Measurements from ENCODE around the gene FRY. TPM values are rescaled to one million over a fixed set of nuclear protein-coding genes. Genes with fewer than 3 reads are reported as not detected.

FRY gene
- total and polyA plus RNA-seq, 2 of the 13 experiments (the other 11 are each of a cell fraction or from before 2014, with no cell fraction given): 8.2 to 13.1 TPM

DNA sequence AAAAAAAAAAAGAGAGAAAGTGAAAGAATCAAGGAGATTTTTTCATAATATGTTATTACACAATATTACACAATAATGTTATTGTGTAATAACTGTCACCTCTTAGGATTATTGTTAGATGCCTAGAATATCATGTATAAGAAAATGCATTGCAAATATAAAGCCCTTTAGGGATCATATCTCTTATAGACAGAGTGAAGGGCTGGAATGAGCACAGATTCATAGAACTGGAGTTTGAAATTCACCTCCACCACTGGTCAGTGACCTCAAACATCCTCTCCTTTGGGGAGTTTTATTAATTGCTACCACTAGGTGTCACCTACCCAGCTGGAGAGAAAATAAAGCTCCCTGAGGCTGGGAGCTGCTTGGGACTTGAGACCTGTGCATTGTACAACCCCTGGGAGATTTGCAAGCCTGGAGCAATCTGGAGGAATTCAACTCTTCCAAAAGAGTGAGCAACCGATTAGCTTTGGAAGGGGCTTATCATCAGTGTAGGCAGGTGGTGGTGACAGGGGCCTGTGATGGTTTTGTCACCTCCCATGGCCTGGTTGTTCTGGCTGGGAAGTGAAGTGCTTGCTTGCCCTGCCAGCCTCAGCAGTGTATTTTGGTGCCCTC lies 30.3 kb upstream of the FRY start (continued):
- TF ChIP-seq, protein P1, sequence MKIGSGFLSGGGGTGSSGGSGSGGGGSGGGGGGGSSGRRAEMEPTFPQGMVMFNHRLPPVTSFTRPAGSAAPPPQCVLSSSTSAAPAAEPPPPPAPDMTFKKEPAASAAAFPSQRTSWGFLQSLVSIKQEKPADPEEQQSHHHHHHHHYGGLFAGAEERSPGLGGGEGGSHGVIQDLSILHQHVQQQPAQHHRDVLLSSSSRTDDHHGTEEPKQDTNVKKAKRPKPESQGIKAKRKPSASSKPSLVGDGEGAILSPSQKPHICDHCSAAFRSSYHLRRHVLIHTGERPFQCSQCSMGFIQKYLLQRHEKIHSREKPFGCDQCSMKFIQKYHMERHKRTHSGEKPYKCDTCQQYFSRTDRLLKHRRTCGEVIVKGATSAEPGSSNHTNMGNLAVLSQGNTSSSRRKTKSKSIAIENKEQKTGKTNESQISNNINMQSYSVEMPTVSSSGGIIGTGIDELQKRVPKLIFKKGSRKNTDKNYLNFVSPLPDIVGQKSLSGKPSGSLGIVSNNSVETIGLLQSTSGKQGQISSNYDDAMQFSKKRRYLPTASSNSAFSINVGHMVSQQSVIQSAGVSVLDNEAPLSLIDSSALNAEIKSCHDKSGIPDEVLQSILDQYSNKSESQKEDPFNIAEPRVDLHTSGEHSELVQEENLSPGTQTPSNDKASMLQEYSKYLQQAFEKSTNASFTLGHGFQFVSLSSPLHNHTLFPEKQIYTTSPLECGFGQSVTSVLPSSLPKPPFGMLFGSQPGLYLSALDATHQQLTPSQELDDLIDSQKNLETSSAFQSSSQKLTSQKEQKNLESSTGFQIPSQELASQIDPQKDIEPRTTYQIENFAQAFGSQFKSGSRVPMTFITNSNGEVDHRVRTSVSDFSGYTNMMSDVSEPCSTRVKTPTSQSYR (CRISPR knock-in tag; IDR thresholded peaks at IDR 0.05; ENCODE audit: borderline replicate concordance): no peak
- TF ChIP-seq, protein P2, sequence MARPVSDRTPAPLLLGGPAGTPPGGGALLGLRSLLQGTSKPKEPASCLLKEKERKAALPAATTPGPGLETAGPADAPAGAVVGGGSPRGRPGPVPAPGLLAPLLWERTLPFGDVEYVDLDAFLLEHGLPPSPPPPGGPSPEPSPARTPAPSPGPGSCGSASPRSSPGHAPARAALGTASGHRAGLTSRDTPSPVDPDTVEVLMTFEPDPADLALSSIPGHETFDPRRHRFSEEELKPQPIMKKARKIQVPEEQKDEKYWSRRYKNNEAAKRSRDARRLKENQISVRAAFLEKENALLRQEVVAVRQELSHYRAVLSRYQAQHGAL (CRISPR knock-in tag; IDR thresholded peaks at IDR 0.05; ENCODE audit: not compliant biosample characterization): no peak
- TF ChIP-seq, protein P3, sequence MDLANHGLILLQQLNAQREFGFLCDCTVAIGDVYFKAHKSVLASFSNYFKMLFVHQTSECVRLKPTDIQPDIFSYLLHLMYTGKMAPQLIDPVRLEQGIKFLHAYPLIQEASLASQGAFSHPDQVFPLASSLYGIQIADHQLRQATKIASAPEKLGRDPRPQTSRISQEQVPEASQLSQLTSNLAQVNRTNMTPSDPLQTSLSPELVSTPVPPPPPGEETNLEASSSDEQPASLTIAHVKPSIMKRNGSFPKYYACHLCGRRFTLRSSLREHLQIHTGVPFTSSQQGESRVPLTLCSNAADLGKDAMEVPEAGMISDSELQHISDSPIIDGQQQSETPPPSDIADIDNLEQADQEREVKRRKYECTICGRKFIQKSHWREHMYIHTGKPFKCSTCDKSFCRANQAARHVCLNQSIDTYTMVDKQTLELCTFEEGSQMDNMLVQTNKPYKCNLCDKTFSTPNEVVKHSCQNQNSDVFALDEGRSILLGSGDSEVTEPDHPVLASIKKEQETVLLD (CRISPR knock-in tag; IDR thresholded peaks at IDR 0.05; ENCODE audit: low read depth): no peak
- TF ChIP-seq, protein P4, sequence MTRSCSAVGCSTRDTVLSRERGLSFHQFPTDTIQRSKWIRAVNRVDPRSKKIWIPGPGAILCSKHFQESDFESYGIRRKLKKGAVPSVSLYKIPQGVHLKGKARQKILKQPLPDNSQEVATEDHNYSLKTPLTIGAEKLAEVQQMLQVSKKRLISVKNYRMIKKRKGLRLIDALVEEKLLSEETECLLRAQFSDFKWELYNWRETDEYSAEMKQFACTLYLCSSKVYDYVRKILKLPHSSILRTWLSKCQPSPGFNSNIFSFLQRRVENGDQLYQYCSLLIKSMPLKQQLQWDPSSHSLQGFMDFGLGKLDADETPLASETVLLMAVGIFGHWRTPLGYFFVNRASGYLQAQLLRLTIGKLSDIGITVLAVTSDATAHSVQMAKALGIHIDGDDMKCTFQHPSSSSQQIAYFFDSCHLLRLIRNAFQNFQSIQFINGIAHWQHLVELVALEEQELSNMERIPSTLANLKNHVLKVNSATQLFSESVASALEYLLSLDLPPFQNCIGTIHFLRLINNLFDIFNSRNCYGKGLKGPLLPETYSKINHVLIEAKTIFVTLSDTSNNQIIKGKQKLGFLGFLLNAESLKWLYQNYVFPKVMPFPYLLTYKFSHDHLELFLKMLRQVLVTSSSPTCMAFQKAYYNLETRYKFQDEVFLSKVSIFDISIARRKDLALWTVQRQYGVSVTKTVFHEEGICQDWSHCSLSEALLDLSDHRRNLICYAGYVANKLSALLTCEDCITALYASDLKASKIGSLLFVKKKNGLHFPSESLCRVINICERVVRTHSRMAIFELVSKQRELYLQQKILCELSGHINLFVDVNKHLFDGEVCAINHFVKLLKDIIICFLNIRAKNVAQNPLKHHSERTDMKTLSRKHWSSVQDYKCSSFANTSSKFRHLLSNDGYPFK (CRISPR knock-in tag; IDR thresholded peaks at IDR 0.05; ENCODE audit: borderline replicate concordance): no peak
- TF ChIP-seq TEAD3 (CRISPR knock-in tag; optimal IDR thresholded peaks at IDR 0.05; ENCODE audit: borderline replicate concordance): peak; percentile 77
- TF ChIP-seq SMC3 (IDR thresholded peaks at IDR 0.05; ENCODE audit: low read length): peak; percentile 57; the same call in 1 of the 2 replicates
- TF ChIP-seq, protein P5, sequence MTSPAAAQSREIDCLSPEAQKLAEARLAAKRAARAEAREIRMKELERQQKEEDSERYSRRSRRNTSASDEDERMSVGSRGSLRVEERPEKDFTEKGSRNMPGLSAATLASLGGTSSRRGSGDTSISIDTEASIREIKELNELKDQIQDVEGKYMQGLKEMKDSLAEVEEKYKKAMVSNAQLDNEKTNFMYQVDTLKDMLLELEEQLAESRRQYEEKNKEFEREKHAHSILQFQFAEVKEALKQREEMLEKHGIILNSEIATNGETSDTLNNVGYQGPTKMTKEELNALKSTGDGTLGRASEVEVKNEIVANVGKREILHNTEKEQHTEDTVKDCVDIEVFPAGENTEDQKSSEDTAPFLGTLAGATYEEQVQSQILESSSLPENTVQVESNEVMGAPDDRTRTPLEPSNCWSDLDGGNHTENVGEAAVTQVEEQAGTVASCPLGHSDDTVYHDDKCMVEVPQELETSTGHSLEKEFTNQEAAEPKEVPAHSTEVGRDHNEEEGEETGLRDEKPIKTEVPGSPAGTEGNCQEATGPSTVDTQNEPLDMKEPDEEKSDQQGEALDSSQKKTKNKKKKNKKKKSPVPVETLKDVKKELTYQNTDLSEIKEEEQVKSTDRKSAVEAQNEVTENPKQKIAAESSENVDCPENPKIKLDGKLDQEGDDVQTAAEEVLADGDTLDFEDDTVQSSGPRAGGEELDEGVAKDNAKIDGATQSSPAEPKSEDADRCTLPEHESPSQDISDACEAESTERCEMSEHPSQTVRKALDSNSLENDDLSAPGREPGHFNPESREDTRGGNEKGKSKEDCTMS (CRISPR knock-in tag; conservative IDR thresholded peaks at IDR 0.05): no peak
- TF ChIP-seq WIZ (CRISPR knock-in tag; IDR thresholded peaks at IDR 0.05): no peak
- TF ChIP-seq, protein P6, sequence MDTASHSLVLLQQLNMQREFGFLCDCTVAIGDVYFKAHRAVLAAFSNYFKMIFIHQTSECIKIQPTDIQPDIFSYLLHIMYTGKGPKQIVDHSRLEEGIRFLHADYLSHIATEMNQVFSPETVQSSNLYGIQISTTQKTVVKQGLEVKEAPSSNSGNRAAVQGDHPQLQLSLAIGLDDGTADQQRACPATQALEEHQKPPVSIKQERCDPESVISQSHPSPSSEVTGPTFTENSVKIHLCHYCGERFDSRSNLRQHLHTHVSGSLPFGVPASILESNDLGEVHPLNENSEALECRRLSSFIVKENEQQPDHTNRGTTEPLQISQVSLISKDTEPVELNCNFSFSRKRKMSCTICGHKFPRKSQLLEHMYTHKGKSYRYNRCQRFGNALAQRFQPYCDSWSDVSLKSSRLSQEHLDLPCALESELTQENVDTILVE (CRISPR knock-in tag; IDR thresholded peaks at IDR 0.05): no peak
- TF ChIP-seq, protein P7, sequence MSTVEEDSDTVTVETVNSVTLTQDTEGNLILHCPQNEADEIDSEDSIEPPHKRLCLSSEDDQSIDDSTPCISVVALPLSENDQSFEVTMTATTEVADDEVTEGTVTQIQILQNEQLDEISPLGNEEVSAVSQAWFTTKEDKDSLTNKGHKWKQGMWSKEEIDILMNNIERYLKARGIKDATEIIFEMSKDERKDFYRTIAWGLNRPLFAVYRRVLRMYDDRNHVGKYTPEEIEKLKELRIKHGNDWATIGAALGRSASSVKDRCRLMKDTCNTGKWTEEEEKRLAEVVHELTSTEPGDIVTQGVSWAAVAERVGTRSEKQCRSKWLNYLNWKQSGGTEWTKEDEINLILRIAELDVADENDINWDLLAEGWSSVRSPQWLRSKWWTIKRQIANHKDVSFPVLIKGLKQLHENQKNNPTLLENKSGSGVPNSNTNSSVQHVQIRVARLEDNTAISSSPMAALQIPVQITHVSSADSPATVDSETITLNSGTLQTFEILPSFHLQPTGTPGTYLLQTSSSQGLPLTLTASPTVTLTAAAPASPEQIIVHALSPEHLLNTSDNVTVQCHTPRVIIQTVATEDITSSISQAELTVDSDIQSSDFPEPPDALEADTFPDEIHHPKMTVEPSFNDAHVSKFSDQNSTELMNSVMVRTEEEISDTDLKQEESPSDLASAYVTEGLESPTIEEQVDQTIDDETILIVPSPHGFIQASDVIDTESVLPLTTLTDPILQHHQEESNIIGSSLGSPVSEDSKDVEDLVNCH (CRISPR knock-in tag; IDR thresholded peaks at IDR 0.05): no peak
- TF ChIP-seq, protein P8, sequence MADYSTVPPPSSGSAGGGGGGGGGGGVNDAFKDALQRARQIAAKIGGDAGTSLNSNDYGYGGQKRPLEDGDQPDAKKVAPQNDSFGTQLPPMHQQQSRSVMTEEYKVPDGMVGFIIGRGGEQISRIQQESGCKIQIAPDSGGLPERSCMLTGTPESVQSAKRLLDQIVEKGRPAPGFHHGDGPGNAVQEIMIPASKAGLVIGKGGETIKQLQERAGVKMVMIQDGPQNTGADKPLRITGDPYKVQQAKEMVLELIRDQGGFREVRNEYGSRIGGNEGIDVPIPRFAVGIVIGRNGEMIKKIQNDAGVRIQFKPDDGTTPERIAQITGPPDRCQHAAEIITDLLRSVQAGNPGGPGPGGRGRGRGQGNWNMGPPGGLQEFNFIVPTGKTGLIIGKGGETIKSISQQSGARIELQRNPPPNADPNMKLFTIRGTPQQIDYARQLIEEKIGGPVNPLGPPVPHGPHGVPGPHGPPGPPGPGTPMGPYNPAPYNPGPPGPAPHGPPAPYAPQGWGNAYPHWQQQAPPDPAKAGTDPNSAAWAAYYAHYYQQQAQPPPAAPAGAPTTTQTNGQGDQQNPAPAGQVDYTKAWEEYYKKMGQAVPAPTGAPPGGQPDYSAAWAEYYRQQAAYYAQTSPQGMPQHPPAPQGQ (CRISPR knock-in tag; IDR thresholded peaks at IDR 0.05; ENCODE audit: borderline replicate concordance): no peak

All from HepG2 (cell line).